ENCODE data around the gene CLIC5.

DNA sequence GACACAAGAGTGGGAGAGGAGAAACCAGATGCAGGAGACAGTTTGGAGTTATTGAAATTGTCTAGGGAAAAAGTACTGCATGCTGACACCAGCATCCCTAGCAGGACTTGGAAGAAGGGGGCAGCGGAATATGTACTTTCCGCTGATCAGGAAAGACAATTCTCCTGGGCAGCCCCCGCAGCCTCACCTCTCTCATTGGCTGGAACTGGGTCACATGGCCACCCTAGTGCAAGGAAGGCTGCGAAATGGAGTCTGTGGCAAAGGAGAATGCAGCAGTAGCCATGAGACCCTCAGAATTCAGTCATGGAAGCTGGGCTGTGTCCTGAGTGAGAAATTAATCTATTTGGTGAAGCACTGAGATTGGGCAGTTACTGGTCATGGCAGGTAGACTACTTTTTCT, 131.3 kb downstream of the CLIC5 start:
- TF ChIP-seq, protein P1, sequence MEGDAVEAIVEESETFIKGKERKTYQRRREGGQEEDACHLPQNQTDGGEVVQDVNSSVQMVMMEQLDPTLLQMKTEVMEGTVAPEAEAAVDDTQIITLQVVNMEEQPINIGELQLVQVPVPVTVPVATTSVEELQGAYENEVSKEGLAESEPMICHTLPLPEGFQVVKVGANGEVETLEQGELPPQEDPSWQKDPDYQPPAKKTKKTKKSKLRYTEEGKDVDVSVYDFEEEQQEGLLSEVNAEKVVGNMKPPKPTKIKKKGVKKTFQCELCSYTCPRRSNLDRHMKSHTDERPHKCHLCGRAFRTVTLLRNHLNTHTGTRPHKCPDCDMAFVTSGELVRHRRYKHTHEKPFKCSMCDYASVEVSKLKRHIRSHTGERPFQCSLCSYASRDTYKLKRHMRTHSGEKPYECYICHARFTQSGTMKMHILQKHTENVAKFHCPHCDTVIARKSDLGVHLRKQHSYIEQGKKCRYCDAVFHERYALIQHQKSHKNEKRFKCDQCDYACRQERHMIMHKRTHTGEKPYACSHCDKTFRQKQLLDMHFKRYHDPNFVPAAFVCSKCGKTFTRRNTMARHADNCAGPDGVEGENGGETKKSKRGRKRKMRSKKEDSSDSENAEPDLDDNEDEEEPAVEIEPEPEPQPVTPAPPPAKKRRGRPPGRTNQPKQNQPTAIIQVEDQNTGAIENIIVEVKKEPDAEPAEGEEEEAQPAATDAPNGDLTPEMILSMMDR (conservative IDR thresholded peaks at IDR 0.05; ENCODE audit: low read length): no peak
- TF ChIP-seq EZH2phosphoT487 (IDR thresholded peaks at IDR 0.05; ENCODE audit: borderline replicate concordance): no peak
